ENCODE measurements around the gene LSP1. TPM values are rescaled to one million over a fixed set of nuclear protein-coding genes. Genes with fewer than 3 reads are reported as not detected.
"Not testable (repeated sequence)": the region's sequence is repeated elsewhere in the genome, so short reads cannot be mapped to it uniquely, and the experiment has no call there.

The LSP1 gene
- total RNA-seq, 1 donor from 2014 or later: 29.2 TPM

DNA sequence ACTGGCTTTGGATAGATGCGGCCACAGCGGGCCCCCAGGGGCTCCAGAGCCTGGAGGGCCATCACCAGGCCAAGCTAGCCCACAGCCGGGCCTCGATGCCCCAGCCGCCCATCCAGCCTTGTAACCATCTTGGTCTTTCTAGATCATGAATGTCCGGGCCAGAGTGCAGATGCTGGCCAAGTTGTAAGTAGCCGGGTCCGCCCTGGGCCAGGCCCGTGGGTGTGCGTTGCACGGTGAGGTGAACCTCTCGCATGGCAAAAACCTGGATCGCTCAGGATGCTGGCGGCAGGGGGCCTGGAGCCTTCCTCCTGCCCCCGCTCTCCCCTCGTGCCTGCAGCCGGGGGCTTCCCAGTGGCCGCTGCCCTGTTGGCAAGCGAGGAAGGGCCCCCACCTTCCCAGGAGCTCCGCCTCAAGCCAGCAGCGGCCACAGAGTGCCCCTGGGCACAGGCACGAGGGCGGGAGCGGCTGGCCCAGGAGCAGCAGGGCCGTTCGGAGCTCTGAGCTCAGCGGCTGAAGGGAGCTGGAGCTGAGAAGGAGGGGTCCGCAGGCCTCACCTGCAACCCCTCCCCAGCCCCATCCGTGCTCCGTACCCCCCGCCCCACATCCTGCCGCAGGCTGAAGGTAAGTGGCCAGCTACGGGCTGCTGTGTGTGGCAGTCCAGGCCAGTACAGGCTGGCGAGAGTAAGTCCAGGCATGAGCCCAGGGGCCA, 83.3 kb downstream of the LSP1 start:
- Histone ChIP-seq H3K27ac (ENCODE audit: low read depth, low read length) (peak overlapping the region; percentile 19), H3K36me3 (ENCODE audit: control insufficient read depth in 3 of 3, insufficient read depth in 3 of 3, low read length in 3 of 3) (peaks cover 36 to 57% (median 51%) of the 10 kb centered on the region in 3 donors), H3K4me1 (ENCODE audit: control insufficient read depth in 3 of 3, insufficient read depth in 3 of 3, low read length in 3 of 3) (peaks cover 13 to 58% (median 15%) of the 10 kb centered on the region in 3 donors)

DNA sequence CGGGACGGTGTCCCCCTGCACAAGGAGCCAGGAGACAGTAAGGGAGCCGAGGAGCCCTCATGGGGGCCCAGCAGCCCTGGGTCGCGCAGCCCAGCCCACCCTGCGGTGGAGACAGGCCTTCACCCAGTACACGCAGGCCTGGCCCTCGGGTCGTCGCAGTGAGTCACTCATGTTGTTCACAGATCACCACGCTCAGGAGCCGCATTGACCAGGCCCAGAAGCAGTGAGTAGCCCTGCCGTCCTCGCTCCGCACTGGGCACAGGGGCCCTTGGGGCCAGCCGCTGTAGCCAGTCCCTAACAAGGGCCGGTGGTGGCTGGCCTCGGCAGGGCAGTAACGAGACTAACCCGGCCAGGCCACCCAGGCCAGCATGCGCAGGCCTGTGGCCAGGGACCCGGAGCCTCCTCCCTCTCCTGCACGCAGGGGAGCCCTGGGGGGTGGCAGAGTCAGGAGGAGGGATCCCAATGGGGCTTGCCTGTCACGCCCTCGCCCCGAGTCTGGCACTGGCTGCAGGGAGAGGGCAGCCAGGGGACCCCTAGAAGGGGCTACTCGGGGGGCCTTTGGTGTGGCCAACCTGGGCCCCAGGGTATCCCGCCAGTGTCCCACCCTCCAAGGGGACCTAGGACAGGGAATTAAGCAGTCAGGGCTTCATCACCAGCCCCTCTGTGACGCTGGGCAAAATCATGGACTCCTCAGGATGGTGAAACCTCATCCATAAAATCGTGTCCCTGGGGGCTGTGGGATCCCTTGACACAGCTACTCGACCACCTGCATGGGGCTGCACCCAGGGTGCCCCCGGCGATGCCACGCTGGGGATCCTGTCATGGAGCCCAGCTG, 84.1 kb downstream of the LSP1 start:
- Histone ChIP-seq H3K9ac (ENCODE audit: low read depth in 1 of 3, low read length in 3 of 3) (no peak overlapping the region), H3K9me3 (ENCODE audit: control insufficient read depth in 3 of 3, low read length in 3 of 3) (no peaks in the 10 kb centered on the region), H3K4me1 (ENCODE audit: control insufficient read depth in 3 of 3, insufficient read depth in 3 of 3, low read length in 3 of 3) (peaks cover 7 to 53% (median 10%) of the 10 kb centered on the region in 3 donors), H3K4me3 (ENCODE audit: low read length in 3 of 3) (no peak overlapping the region), H3K36me3 (ENCODE audit: control insufficient read depth in 3 of 3, insufficient read depth in 3 of 3, low read length in 3 of 3) (peaks cover 36 to 52% (median 49%) of the 10 kb centered on the region in 3 donors), H3K27ac (ENCODE audit: low read depth, low read length) (no peak overlapping the region), H3K27me3 (ENCODE audit: control insufficient read depth in 3 of 3, insufficient read depth in 3 of 3, low read length in 3 of 3) (no peaks in the 10 kb centered on the region)

More for the DNA sequence above, 83.3 kb downstream of the LSP1 start:
- Histone ChIP-seq H3K4me3 (ENCODE audit: low read length in 3 of 3) (no peak overlapping the region), H3K27me3 (ENCODE audit: control insufficient read depth in 3 of 3, insufficient read depth in 3 of 3, low read length in 3 of 3) (no peaks in the 10 kb centered on the region), H3K9me3 (ENCODE audit: control insufficient read depth in 3 of 3, low read length in 3 of 3) (no peaks in the 10 kb centered on the region), H3K9ac (ENCODE audit: low read depth in 1 of 3, low read length in 3 of 3) (no peak overlapping the region)

- Histone ChIP-seq H3K9me3 (ENCODE audit: control insufficient read depth in 3 of 3, low read length in 3 of 3) (no peaks in the 10 kb centered on the region), H3K4me1 (ENCODE audit: control insufficient read depth in 3 of 3, insufficient read depth in 3 of 3, low read length in 3 of 3) (peaks cover 9 to 52% (median 15%) of the 10 kb centered on the region in 3 donors), H3K27me3 (ENCODE audit: control insufficient read depth in 3 of 3, insufficient read depth in 3 of 3, low read length in 3 of 3) (no peaks in the 10 kb centered on the region), H3K27ac (ENCODE audit: low read depth, low read length) (no peak overlapping the region), H3K36me3 (ENCODE audit: control insufficient read depth in 3 of 3, insufficient read depth in 3 of 3, low read length in 3 of 3) (peaks cover 36 to 44% (median 43%) of the 10 kb centered on the region in 3 donors), H3K4me3 (ENCODE audit: low read length in 3 of 3) (no peak overlapping the region), H3K9ac (ENCODE audit: low read depth in 1 of 3, low read length in 3 of 3) (peak overlapping the region in 1 of 3 donors; percentile 54)
These were observed 84.9 kb downstream of the LSP1 start for GRCh38 chr11:1937616-1938342.

DNA sequence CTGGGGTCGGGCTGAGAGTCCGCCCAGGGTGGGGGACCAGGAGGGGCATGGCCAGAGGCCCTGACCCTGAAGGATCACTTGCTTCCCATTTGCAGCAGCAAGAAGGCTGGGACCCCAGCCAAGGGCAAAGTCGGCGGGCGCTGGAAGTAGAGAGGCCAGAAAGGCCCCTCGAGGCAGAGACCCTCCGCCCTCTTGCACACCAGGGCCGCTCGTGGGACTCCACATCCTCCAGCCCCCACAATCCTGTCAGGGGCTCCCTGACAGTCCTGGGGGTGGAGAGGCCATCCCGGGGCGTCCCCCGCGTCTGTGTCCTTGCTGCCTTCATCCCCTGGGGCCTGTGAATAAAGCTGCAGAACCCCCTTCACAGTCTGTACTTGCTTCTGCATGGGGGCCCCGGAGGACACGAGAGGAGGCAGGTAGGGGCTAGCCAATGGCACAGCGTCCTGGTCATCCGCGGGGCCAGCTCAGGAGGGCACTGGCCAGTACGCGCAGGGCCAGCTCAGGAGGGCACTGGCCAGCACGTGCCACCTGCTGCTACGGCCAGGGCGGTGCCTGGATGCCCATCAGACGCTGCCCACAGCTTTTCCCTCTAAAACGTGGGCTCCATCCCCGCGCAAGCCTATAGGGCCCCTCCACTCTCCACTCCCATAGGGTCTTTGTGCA, 85.6 kb downstream of the LSP1 start:
- H3K27me3 ChIP-seq (ENCODE audit: control insufficient read depth in 3 of 3, insufficient read depth in 3 of 3, low read length in 3 of 3): no peaks in the 10 kb centered on the region
- peak overlapping the region in 2 of 3 donors; percentile 43 to 54 for H3K9ac ChIP-seq (ENCODE audit: low read depth in 1 of 3, low read length in 3 of 3)
- no peaks in the 10 kb centered on the region for H3K9me3 ChIP-seq (ENCODE audit: control insufficient read depth in 3 of 3, low read length in 3 of 3)
- H3K27ac ChIP-seq (ENCODE audit: low read depth, low read length): peak overlapping the region; percentile 58
- peaks cover 31 to 38% (median 38%) of the 10 kb centered on the region in 3 donors for H3K36me3 ChIP-seq (ENCODE audit: control insufficient read depth in 3 of 3, insufficient read depth in 3 of 3, low read length in 3 of 3)
- peaks cover 9 to 46% (median 17%) of the 10 kb centered on the region in 3 donors for H3K4me1 ChIP-seq (ENCODE audit: control insufficient read depth in 3 of 3, insufficient read depth in 3 of 3, low read length in 3 of 3)
- no peak overlapping the region for H3K4me3 ChIP-seq (ENCODE audit: low read length in 3 of 3)

GRCh38 chr11:1939006-1939625, 86.2 kb downstream of the LSP1 start:
- H3K36me3 ChIP-seq (ENCODE audit: control insufficient read depth in 3 of 3, insufficient read depth in 3 of 3, low read length in 3 of 3): peaks cover 24 to 32% (median 31%) of the 10 kb centered on the region in 3 donors
- H3K27me3 ChIP-seq (ENCODE audit: control insufficient read depth in 3 of 3, insufficient read depth in 3 of 3, low read length in 3 of 3): no peaks in the 10 kb centered on the region
- H3K9ac ChIP-seq (ENCODE audit: low read depth in 1 of 3, low read length in 3 of 3): peak overlapping the region in 2 of 3 donors; percentile 43 to 54
- H3K27ac ChIP-seq (ENCODE audit: low read depth, low read length): peak overlapping the region; percentile 58
- H3K4me1 ChIP-seq (ENCODE audit: control insufficient read depth in 3 of 3, insufficient read depth in 3 of 3, low read length in 3 of 3): peaks cover 9 to 40% (median 22%) of the 10 kb centered on the region in 3 donors
- H3K4me3 ChIP-seq (ENCODE audit: low read length in 3 of 3): no peak overlapping the region
- H3K9me3 ChIP-seq (ENCODE audit: control insufficient read depth in 3 of 3, low read length in 3 of 3): no peaks in the 10 kb centered on the region

GRCh38 chr11:1939788-1940187, 86.9 kb downstream of the LSP1 start:
- Histone ChIP-seq H3K4me1 (ENCODE audit: control insufficient read depth in 3 of 3, insufficient read depth in 3 of 3, low read length in 3 of 3) (peaks cover 9 to 33% (median 21%) of the 10 kb centered on the region in 3 donors), H3K36me3 (ENCODE audit: control insufficient read depth in 3 of 3, insufficient read depth in 3 of 3, low read length in 3 of 3) (peaks cover 19 to 25% (median 25%) of the 10 kb centered on the region in 3 donors), H3K27ac (ENCODE audit: low read depth, low read length) (peak overlapping the region; percentile 58)
- H3K4me3 ChIP-seq (ENCODE audit: low read length in 3 of 3); H3K9ac ChIP-seq (ENCODE audit: low read depth in 1 of 3, low read length in 3 of 3); H3K27me3 ChIP-seq (ENCODE audit: control insufficient read depth in 3 of 3, insufficient read depth in 3 of 3, low read length in 3 of 3); H3K9me3 ChIP-seq (ENCODE audit: control insufficient read depth in 3 of 3, low read length in 3 of 3): not testable (repeated sequence)

Small RNA genes lying within 50 kb of the gene (small RNA-seq; reads per million reads assigned to genes)
- gene AC051649.1 (not detected), gene MIR4298 (not detected)

Other genes with a start within 250 kb of the LSP1 start
- gene KRTAP5-3, start 244.6 kb upstream of the LSP1 start, total RNA-seq: not detected
- gene KRTAP5-4, start 230.9 kb upstream of the LSP1 start, total RNA-seq: not detected
- gene KRTAP5-5, start 223.3 kb upstream of the LSP1 start, total RNA-seq: not detected
- not detected for gene KRTAP5-6, start 155.9 kb upstream of the LSP1 start, total RNA-seq
- gene IFITM10, start 102.5 kb upstream of the LSP1 start, total RNA-seq: not detected
- gene CTSD, start 89.2 kb upstream of the LSP1 start, total RNA-seq: 44.9 TPM
- gene SYT8, start 18.1 kb upstream of the LSP1 start, total RNA-seq: not detected
- gene TNNI2, start 14.1 kb upstream of the LSP1 start, total RNA-seq: 2,937 TPM
- gene PRR33, start 38.8 kb downstream of the LSP1 start, total RNA-seq: 1.0 TPM
- 4,042 TPM for gene TNNT3, start 66.6 kb downstream of the LSP1 start, total RNA-seq
- 12.0 TPM for gene MRPL23, start 94.2 kb downstream of the LSP1 start, total RNA-seq
- 27,241 TPM for gene H19, start 144.8 kb downstream of the LSP1 start, total RNA-seq

Data from skeletal muscle tissue (tissue), 5 donors.